ENCODE measurements around the gene RGS6. TPM values are rescaled to one million over a fixed set of nuclear protein-coding genes. Genes with fewer than 3 reads are reported as not detected.

Gene RGS6
- total RNA-seq, 1 donor from 2014 or later, result 0.24 TPM

GRCh38 chr14:72377016-72377415 is 444.8 kb downstream of the RGS6 start:
- DNase-seq (ENCODE audit: extremely low spot score, unreplicated experiment), result no peak
- no peaks in the 10 kb centered on the region for H3K4me1 Mint-ChIP-seq (ENCODE audit: unreplicated experiment)
- H3K9me3 Mint-ChIP-seq (ENCODE audit: unreplicated experiment), result peaks cover 15% of the 10 kb centered on the region
- H3K27me3 Mint-ChIP-seq (ENCODE audit: unreplicated experiment), result peaks cover 4% of the 10 kb centered on the region
- TF ChIP-seq CTCF (IDR thresholded peaks at IDR 0.05), result no peak
- H3K27ac Mint-ChIP-seq (ENCODE audit: unreplicated experiment), result no peak overlapping the region
- no peaks in the 10 kb centered on the region for H3K36me3 Mint-ChIP-seq (ENCODE audit: unreplicated experiment)
- no peak overlapping the region for H3K4me3 Mint-ChIP-seq (ENCODE audit: unreplicated experiment)

GRCh38 chr14:72380456-72380855 is 448.2 kb downstream of the RGS6 start:
- no peak overlapping the region for H3K27ac Mint-ChIP-seq (ENCODE audit: unreplicated experiment)
- no peaks in the 10 kb centered on the region for H3K36me3 Mint-ChIP-seq (ENCODE audit: unreplicated experiment)
- no peak for DNase-seq (ENCODE audit: extremely low spot score, unreplicated experiment)
- peaks cover 6% of the 10 kb centered on the region for H3K27me3 Mint-ChIP-seq (ENCODE audit: unreplicated experiment)
- no peaks in the 10 kb centered on the region for H3K4me1 Mint-ChIP-seq (ENCODE audit: unreplicated experiment)
- peaks cover 15% of the 10 kb centered on the region for H3K9me3 Mint-ChIP-seq (ENCODE audit: unreplicated experiment)
- TF ChIP-seq CTCF (IDR thresholded peaks at IDR 0.05), result no peak
- no peak overlapping the region for H3K4me3 Mint-ChIP-seq (ENCODE audit: unreplicated experiment)

DNA sequence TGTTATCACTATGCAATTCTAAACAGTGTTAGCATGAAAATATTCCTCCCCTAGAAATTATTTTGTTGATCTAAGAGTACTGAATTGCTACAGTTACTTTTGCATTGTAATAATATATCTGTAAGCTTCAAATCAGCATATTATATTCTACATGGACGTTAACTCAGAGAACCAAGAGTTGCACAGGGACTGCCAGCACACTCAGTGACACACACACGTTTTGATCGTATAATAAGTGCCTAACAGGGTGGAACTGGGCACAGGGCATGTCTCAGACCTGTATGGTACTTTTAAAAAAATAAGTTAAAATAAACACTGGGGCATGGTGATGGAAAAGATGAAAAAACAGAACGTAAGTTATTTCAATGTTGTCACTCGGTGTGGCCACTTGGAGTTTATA is 451.6 kb downstream of the RGS6 start:
- Mint-ChIP-seq H3K27me3 (ENCODE audit: unreplicated experiment) (peaks cover 6% of the 10 kb centered on the region), H3K4me3 (ENCODE audit: unreplicated experiment) (no peak overlapping the region), H3K36me3 (ENCODE audit: unreplicated experiment) (no peaks in the 10 kb centered on the region), H3K9me3 (ENCODE audit: unreplicated experiment) (peaks cover 10% of the 10 kb centered on the region), H3K27ac (ENCODE audit: unreplicated experiment) (no peak overlapping the region), H3K4me1 (ENCODE audit: unreplicated experiment) (no peaks in the 10 kb centered on the region)
- DNase-seq (ENCODE audit: extremely low spot score, unreplicated experiment), result no peak
- no peak for TF ChIP-seq CTCF (IDR thresholded peaks at IDR 0.05)

- no peak for DNase-seq (ENCODE audit: extremely low spot score, unreplicated experiment)
- Mint-ChIP-seq H3K36me3 (ENCODE audit: unreplicated experiment) (no peaks in the 10 kb centered on the region), H3K27ac (ENCODE audit: unreplicated experiment) (no peak overlapping the region), H3K9me3 (ENCODE audit: unreplicated experiment) (no peaks in the 10 kb centered on the region), H3K4me3 (ENCODE audit: unreplicated experiment) (no peak overlapping the region), H3K27me3 (ENCODE audit: unreplicated experiment) (peaks cover 2% of the 10 kb centered on the region), H3K4me1 (ENCODE audit: unreplicated experiment) (no peaks in the 10 kb centered on the region)
- no peak for TF ChIP-seq CTCF (IDR thresholded peaks at IDR 0.05)
Measured at GRCh38 chr14:72387726-72388125, 455.5 kb downstream of the RGS6 start.

DNA sequence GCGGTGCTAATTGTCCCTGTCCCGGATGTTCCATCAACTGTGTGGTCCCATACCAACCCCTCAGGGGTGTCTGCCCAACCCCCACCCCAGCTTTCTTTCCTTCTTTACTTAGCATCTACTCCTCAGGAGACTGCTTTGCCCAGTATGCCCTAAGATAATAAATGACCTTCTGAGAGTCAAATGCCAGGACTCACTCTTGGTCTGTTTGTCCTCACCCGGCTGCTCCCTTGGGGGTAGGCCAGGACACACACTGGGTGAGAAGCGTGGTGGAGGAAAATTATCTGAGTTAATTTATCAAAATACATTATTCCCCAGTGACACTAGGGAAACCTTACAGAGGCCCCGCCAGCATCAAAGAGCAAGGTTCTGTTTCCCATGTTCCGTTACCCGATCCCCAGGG is 457.0 kb downstream of the RGS6 start:
- no peaks in the 10 kb centered on the region for H3K4me1 Mint-ChIP-seq (ENCODE audit: unreplicated experiment)
- no peak for TF ChIP-seq CTCF (IDR thresholded peaks at IDR 0.05)
- no peak for DNase-seq (ENCODE audit: extremely low spot score, unreplicated experiment)
- no peaks in the 10 kb centered on the region for H3K36me3 Mint-ChIP-seq (ENCODE audit: unreplicated experiment)
- no peaks in the 10 kb centered on the region for H3K27me3 Mint-ChIP-seq (ENCODE audit: unreplicated experiment)
- H3K27ac Mint-ChIP-seq (ENCODE audit: unreplicated experiment), result no peak overlapping the region
- H3K4me3 Mint-ChIP-seq (ENCODE audit: unreplicated experiment), result no peak overlapping the region
- H3K9me3 Mint-ChIP-seq (ENCODE audit: unreplicated experiment), result peaks cover 8% of the 10 kb centered on the region

All from osteocyte (in vitro differentiated cells).